HG02852 (cell line): ENCODE measurements around the gene XKR7.

Source experiments
- ATAC-seq: cut with Tn5 transposase; IDR thresholded peaks from one replicate; pipeline ENCODE4 v1.9.1; 2021; ENCODE audit warnings: mild to moderate bottlenecking, moderate library complexity; ENCODE audit not compliant: unreplicated experiment

XKR7 gene

DNA sequence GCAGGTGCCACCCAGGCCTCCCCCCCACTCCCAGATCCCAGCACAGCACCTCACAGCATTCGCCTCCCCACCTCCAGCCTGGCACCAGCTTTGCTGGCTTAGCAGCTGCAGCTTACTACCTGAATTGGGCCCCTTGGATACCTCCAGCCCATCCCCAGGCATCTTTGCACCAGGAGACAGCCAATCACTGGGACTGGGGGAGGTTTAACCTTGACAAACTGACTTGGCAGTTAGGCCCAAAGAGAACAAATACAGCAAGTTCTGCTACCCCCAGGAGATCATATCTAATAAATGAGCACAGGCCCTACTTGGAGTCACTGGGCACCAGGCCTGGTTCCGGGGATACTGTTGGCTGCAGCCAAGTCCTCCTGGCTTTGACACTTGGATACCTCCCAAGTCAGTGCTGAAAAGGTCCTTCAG lies 24.9 kb upstream of the XKR7 start:
- no peak for ATAC-seq

- no peak for ATAC-seq
These were observed 22.6 kb upstream of the XKR7 start for GRCh38 chr20:31945319-31945718.

DNA sequence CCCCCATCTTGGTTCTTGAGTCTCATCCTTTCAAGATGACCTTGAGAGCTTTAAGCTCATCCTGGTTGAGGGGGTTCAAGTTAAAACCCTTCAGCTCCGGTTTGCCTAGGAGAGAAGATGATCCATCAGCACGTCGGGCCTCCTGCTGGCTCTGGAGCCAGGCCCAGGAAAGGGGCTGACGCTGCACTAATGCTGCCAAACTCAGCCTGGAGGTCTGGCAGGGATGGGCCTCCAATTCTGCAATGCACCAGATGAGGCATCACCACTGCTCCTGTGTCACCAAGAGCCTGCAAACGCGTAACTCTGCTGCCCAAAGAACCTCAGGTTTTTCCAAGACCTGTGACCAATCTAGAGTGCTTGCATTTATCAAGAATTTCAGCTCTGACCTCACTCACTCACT lies 22.2 kb upstream of the XKR7 start:
- no peak for ATAC-seq

DNA sequence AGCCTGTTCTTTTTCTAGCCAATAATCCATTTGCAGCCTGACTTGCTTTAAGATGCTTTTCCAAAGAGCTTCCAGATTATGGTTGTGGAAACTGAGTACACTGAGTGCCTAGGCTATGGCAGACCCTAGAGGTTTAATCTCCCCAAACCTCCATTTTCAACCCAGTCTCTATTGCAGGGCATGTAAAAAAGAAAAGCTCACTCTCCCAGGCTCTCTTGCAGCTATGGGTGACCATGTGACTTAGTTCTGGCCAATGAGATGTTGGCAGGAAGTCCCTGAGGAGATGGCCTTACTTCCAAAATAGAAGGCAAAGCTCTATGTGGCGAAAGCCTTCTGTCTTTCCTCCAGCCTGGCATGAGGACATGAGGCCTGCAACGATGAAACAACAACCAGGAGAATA lies 19.9 kb upstream of the XKR7 start:
- no peak for ATAC-seq

GRCh38 chr20:31949877-31950646 lies 17.9 kb upstream of the XKR7 start:
- ATAC-seq, result no peak

GRCh38 chr20:31951203-31951529 lies 16.8 kb upstream of the XKR7 start:
- ATAC-seq, result no peak

GRCh38 chr20:31951530-31952453 lies 16.2 kb upstream of the XKR7 start, which contains the start of gene PDRG1:
PDRG1 (minus strand) TSS chr20:31952046; CDS start chr20:31951961, 85 bp downstream.
- ATAC-seq, result peak; percentile 94

GRCh38 chr20:31953556-31954148 lies 14.3 kb upstream of the XKR7 start:
- no peak for ATAC-seq

GRCh38 chr20:31954500-31954899 lies 13.5 kb upstream of the XKR7 start:
- ATAC-seq, result no peak

GRCh38 chr20:31956556-31957526 lies 11.1 kb upstream of the XKR7 start:
- ATAC-seq, result no peak

- ATAC-seq, result no peak
These were observed 5.2 kb upstream of the XKR7 start for GRCh38 chr20:31962761-31963160.

DNA sequence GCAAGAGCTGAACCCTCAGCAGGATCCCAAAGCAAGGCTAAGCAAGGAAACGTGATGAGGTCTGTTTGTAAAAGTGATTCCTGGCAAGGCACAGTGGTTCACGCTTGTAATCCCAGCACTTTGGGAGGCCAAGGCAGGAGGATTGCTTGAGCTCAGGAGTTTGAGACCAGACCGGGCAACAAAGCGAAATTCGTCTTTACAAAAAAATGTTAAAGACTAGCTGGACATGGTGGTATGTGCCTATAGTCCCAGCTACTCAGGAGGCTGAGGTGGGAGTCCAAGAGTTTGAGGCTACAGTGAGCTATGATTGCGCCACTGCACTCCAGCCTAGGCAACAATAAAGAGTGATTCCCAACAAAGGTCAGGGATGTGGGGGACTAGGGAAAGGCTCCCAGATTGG lies 4.1 kb upstream of the XKR7 start:
- ATAC-seq, result no peak

DNA sequence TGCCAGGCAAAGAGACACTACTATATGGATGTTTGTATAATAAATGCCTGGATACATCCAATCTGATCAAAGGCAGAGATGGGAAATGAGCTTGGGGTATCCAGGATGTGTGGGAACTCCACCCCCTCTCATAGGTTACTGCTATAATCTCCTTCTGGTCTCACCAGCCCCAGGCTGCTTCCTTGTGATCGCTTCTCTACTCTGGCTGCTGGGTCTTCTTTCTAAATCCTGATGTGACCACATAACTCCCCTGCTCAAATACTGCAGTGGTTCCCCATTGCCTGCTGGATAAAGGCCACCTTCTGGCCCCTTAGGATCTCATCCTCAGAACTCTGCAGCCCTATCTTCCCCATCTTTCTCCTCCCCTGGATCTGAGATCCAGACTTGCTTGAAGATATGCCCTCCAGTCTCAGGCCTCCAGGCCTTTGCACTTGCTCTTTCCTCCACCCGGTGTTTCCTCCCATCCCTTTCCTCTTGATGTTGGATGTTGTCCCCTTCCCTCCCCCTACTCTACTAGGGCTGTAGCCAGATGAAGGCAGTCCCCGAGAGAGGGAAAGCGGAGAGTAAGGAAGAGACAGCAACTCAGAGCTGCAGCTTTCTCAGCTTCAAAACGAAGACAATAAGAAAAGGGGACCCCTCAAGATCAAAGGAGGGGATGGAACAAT lies 828 bp upstream of the XKR7 start:
- no peak for ATAC-seq

DNA sequence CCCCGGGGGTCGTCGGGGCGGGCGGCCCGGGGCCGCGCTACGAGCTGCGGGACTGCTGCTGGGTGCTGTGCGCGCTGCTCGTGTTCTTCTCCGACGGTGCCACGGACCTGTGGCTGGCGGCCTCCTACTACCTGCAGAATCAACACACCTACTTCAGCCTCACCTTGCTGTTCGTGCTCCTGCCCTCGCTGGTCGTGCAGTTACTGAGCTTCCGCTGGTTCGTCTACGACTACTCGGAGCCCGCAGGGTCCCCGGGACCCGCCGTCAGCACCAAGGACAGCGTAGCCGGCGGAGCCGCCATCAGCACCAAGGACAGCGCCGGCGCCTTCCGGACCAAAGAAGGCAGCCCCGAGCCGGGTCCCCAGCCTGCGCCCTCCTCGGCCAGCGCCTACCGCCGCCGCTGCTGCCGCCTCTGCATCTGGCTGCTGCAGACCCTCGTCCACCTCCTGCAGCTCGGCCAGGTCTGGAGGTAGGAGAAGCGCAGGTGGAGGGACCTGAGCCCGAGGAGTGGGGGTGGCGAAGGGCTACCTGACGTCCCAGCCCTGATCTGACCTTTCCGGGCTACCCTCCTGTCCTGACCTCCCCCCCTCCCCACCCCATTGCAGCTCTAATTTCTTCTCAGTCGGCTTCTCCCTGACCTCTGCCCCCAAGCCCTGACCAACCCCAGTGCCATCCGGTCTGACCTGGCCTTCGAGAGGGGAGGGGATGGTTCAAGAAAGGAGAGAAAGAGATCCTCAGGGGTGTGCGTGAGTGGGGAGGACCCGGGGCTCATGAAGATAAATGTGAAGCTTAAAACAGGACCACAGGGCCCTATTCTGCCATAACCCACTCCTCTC lies 558 bp downstream of the XKR7 start:
- ATAC-seq, result no peak

- no peak for ATAC-seq
These were observed 2.0 kb downstream of the XKR7 start for GRCh38 chr20:31969991-31970390.

DNA sequence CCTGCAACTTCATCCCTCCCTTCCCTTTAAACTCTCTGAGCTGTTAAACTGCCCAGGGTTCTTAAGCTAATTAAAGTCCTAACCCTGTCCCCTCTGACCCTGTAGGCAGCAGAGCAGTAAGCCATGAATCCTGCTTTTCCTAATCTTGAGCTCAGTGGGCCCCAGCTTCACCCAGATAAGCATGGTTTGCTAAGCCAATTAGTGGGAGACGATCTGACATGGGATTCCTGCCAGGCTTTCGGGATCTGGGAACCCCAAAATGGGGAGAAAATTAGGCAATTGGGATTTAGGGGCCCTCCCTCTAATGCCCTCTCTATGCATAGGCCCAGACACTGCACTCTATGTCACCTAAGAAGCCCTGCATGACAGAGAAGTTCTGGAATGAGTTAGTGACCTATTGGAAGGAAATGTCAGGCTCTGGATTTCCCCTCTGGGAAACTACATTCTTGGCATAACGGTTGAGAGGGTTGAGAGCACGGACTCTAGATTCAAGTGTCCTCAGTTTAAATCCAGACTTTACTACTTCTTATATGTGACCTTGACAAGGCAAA lies 4.6 kb downstream of the XKR7 start:
- ATAC-seq, result no peak

- no peak for ATAC-seq
These were observed 6.3 kb downstream of the XKR7 start for GRCh38 chr20:31974296-31974695.

DNA sequence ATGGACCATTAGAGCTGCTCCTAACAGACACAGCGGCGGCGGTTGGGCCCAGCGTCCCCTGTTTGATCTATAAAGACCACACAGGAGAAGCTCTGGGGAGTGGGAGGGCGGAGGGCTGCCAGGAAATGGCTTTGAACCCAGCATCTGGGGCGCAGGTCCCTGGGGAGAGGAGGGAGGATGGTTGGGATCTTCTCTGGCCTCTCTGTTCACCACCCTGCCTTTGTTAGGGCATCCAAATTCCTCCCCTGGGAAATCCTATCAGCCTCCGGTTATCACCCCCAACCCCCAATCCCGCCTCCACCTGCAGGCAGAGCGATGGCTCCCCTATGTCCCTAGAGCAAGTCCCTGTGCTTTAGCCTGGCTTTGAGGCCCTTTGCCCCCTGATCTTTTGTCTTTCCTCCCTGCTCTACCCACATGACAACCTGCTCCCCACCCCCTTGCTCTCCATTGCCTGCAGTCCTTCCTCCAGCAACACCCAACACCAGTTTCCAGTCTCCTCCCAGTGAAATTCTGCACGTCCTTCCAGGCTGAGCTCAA lies 7.1 kb downstream of the XKR7 start:
- ATAC-seq, result no peak

- no peak for ATAC-seq
These were observed 7.9 kb downstream of the XKR7 start for GRCh38 chr20:31975874-31976273.
